ENCODE data around the gene HECW1.
"Not testable (repeated sequence)": the region's sequence is repeated elsewhere in the genome, so short reads cannot be mapped to it uniquely, and the experiment has no call there.

HECW1 gene

DNA sequence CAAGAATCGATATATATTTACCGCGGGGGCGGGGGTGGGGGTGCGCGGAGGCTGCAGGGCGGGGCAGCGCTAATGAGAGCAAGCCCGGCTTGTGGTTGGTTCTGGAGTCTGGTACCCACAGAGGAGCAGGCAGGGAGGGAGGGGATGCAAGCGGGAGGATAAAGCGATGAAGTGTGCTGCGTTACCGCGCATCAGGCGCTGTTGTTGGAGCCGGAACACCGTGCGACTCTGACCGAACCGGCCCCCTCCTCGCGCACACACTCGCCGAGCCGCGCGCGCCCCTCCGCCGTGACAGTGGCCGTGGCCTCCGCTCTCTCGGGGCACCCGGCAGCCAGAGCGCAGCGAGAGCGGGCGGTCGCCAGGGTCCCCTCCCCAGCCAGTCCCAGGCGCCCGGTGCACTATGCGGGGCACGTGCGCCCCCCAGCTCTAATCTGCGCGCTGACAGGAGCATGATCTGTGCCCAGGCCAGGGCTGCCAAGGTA, at the start of gene HECW1:
Gene HECW1, plus strand, starts transcription at position 189 of the 482 bp plus-strand sequence. CDS start 131,259 bp downstream, outside the sequence.
- DNase-seq = no peak

DNA sequence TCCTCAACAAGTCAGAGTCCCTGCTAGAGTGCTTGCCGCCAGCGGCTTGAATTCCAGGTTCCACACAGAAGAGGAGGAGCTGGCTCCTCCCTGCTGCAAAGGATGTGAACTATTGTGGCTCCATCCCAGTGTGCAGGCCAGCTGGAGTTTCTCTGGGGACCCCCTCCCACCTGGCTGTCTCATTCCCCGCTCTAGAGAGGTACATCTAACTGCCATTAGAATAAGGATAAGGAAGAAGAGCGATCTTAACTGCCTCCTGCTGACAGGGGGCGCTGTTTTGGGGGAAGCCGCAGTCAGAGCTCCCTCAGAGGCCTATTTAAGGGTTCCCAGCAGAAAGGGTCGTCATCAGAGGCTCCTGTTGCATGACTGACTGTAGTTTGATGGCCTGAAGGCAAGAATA, 40.8 kb upstream of the HECW1 start:
- no peak for DNase-seq

DNA sequence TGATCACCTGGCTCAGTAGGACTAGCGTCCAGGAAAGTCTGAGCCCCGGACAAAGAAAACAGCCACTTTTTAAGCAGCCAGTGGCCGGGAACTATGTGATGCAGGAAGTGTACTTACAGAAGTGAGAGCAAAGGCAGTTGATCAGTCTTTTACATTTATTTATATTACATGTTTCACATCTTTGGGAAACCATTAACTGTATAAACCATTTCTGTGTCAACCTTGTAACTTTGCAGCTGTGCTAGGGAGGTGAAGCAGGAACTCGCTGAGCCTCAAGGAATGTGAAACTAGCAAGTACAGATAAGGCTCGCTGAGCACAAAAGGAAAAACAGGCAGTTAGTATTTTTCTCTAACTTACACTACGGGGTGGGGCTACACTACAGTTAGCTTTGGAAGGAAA, 39.9 kb upstream of the HECW1 start:
- no peak for DNase-seq

DNA sequence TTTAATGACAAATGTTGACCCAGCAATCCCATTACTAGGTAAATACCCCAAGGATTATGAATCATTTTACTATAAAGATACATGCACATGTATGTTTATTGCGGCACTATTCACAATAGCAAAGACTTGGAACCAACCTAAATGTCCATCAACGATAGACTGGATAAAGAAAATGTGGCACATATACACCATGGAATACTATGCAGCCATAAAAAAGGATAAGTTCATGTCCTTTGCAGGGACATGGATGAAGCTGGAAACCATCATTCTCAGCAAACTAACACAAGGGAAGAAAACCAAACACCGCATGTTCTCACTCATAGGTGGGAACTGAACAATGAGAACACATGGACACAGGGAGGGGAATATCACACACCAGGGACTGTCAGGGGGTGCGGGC, 38.6 kb upstream of the HECW1 start:
- DNase-seq = not testable (repeated sequence)

DNA sequence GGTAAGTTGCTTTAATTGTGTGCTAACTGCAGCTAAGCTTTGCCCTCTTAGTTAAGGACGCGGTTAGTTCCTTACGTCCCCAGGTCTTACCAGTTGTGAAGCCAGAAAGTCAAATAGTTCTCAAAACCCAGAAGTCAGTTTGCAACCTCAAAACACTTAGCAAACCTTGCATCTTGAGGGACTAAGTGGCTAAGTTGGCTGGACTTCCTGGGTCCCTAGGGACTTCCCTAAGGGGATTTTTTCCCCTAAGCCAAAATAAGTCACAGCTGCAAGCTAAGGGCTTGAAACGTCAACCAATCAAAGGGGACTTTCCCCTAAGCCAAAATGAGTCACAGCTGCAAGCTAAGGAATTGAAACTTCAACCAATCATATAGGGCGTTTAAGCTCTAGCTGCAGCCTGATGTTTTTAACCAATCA, 36.2 kb upstream of the HECW1 start:
- DNase-seq = no peak

DNA sequence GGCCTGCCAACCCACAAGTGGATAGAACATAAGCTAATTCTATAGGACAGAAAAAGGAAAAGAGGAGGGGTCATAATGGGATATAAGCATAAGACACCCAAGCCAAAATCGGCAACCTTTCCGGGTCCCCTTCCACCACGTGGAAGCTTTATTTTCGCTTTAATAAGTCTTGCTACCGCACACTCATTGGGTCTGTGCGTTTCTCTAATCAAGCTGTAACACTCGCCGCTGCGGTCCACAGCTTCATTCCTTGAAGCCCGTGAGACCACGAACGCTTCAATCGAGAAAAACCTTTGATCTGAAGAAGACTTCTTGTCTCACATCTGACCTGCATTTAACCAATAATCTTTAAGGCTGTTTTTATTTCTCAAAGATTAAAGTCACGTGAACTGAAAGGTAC, 35.8 kb upstream of the HECW1 start:
- DNase-seq = no peak

DNA sequence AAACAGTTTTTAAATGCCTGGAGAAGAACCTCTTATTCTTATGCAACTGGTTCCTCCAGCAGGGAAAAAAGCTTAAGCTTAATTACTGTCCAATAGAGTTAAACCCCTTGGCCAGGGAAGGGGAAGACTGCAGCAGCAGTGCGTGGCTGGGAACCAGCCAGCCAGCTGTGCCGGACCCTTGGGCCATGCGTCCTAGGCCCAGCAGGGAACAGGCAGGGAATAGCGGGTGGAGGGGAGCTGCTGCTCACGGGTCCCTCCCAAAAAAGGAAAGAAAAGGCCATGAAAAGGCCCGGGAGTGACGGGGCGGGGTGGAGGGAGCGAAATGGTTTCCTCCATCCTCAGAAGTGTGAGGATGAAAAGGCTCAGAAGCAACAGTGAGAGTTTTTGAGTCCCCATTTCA, 35.2 kb upstream of the HECW1 start:
- DNase-seq = no peak

DNA sequence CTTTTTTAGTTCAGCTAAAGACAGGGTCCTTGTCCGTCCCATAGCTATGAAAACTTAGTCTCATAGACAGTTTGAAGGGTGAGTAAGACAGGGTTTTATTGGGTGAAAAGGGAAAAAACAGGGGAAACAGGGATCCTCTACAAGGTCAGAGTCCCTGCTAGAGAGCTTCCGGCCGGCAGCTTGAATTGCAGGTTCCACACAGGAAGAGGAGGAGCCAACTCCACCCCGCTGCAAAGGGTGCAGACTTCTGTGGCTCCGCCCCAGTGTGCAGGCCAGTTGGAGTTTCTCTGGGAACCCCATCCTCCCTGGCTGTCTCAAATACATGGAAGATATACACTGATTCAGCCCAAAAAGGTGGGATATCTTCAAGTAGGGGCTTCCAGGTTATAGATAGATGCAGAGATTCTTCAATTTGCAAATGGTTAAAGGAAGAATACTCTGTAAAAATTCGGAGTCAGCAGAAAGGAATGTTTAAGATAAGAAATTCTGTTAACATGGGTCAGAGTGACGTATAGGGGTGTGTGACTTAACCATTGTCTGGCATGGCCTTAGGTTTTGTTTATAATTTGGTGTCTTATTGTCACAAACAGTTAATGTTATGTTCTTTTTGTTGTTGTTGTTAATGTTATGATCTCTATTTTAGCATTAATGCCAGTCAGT, 34.6 kb upstream of the HECW1 start:
- DNase-seq = no peak

DNA sequence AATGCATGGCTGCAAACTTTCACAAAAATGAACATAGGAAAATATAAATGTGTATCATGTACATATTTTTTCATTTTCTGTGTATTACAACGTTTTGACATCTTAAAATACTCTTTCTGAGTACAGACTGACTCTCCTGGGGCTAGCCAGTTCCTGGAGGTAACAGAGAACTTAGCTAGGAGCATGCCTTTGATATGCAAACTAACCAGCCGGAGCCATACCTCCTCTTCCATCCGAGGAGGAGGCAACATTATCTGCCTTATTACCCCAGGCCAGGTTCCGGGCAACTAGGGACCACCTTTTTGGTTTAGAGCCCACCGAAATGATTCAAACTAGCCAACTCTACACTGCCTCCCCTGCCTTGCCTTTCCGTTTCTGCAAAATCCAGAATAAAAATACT, 33.7 kb upstream of the HECW1 start:
- DNase-seq = no peak

DNA sequence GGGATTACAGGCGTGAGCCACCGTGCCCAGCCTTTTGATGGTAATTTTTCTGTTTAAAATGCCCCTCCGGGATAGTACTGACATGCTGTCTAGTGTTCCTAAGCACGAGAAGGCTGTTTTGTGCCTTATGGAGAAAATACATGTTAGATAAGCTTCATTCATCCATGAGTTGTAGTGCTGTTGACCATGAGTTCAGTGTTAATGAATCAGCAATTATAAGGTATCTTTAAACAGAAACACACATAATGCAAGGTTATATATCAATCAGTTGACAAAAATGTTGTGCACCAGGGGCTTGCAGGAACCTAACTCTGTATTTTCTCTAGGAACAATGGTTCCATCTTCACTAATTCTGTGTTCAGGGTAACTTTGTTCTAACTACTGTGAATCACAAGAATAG, 30.8 kb upstream of the HECW1 start:
- no peak for DNase-seq

DNA sequence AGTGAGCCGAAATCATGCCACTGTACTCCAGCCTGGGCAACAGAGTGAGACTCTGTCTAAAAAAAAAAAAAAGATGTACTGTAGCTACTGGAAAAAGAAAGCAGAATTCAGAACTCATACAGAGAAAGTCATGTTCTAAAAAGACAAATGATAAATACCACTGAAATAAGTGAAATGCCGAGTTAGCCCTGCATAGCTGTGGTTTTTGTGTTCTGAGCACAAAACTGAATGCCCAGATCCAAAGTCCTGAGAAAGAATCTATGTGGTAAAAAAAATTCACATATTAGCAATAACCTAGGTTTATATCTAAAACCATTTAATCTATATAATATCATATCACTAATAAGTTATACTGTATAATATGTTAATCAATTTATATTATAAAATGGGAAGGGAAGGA, 29.3 kb upstream of the HECW1 start:
- no peak for DNase-seq

DNA sequence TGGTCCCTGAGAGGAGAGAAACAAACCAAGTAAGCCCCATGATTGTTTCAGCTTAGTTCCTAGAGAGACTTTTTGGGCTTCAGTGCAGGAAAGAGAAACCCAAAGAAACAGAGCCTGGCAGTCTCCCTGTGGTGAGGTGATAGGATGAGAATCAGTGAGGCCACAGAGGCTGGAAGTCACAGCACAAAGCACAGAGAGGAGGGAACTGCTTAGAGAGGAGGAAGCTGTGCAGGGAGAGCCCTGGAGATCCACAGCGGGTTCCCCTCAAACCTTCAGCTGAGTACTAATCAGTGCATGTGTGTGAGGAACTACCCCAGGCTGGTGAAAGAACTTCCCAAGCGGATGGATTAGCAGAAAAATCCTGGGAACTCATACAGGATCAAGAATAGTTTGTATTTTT, 27.4 kb upstream of the HECW1 start:
- DNase-seq = no peak

DNA sequence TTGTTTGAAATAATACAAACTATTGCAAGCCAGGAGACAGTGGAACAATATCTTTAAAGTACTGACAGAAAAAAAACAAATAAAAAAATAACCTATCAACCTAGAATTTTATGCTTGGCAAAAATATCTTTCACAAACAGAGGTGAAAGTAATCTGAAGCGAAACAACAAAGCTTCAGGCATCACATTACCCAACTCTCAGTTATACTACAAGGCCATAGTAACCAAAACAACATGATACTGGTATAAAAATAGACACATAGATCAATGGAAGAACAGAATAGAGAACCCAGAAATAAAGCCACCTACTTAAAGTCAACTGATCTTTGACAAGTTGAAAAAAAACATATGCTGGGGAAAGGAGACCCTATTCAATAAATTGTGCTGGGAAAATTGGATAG, 26.5 kb upstream of the HECW1 start:
- DNase-seq = no peak

DNA sequence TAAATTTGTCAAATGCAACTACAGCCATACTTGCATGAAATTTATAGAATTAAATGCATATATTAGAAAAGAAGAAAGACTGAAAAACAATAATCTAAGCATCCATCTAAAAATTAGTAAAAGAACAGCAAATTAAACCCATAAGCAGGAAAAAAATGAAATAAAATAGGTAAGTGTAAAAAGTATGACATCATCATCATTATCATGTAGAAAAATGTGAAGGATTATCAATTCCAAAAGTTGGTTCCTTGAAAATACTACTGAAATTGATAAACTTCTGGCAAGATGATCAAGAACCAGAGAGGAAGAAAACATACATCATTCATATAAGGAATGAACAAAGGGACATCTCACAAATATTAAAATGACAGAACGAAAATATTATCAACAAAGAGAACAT, 19.6 kb upstream of the HECW1 start:
- no peak for DNase-seq

DNA sequence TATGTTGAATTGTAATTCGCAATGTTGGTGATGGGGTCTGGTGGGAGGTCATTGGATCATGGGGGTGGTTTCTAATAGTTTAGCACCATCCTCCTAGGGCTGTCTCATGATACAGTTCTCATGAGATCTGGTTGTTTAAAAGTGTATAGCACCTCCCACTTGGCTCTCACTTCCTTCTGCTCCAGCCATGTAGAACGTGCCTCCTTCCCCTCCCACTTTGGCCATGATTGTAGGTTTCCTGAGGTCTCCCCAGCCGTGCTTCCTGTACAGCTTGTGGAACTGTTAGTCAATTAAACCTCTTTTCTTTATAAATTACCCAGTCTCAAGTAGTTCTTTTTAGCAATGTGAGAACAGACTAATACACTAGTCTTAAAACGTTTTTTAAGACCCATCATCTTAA, 15.6 kb upstream of the HECW1 start:
- DNase-seq = no peak

DNA sequence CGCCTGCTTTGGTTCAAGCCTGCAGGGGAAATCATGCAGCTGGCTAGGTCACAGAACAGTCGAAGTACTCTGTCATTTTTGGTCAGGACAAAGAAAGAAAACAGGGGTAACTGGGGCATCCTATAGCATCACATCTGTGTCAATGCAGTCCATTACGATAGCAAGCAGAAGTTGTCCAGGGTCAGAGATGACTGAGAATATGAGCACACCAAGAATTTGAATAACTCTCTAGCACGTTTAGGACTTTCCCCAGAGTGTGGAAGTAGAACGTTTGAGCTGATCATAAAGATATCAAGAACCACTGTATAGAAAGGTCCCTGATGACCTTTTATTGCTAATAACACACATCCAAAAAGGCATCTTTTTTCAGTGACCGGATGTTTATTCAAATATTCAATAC, 12.7 kb upstream of the HECW1 start:
- no peak for DNase-seq

DNA sequence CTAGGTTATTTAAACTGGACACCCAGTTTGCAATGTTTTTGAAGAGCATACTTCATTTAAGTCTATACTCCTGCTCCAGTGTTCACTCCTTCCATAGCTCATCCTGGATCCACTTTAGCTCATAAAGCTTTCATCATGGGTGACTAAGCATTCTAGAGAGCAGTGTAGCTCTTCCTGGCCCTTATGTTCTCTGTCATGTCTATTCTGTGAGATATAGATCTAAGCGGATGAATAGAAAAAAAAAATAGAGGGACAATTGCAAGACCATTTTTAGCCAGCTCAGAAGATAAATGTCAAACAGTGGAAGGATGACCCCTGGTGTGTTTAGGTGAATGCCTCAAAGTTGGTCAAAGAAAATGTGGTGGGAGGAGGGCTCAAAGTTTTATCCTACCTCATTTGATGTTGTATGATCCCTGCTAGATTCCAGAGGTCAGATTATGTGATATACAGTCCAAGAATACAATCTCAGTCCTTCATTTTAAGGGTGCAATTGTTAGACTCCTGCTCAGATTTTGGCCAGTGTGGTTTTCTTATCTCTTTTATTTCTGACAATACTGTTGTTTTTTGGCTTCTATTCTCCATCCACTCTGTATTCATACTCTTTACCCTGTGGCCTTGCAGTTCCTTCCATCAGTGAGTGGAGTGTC, 7.5 kb upstream of the HECW1 start:
- DNase-seq = no peak

DNA sequence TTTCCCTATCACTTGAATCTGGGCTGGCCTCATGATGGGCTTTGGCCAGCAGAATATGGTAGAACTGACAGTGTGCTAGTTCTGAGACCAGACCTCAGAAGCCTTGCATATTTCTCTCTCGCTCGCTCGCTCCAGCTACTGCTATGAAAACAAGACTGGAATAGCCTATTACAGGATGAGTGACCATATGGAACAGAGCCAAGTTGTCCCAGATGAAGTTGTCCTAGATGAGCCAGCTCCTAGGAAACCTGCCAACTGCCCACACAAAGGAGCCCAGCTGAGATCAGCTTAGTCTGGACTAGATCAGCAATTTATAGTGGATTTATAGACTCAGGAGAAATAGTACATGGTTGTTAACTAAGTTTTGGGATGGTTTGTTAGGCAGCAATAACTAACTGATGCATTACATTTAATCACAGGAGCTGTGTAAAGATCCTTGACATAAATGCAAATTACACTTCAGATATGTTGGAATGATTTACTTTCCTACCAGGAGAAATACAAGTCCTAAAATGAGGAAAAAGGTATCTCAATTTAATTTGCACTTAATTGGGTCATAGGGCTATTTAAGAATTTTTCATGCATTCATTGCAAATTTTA, 6.8 kb upstream of the HECW1 start:
- DNase-seq = no peak

DNA sequence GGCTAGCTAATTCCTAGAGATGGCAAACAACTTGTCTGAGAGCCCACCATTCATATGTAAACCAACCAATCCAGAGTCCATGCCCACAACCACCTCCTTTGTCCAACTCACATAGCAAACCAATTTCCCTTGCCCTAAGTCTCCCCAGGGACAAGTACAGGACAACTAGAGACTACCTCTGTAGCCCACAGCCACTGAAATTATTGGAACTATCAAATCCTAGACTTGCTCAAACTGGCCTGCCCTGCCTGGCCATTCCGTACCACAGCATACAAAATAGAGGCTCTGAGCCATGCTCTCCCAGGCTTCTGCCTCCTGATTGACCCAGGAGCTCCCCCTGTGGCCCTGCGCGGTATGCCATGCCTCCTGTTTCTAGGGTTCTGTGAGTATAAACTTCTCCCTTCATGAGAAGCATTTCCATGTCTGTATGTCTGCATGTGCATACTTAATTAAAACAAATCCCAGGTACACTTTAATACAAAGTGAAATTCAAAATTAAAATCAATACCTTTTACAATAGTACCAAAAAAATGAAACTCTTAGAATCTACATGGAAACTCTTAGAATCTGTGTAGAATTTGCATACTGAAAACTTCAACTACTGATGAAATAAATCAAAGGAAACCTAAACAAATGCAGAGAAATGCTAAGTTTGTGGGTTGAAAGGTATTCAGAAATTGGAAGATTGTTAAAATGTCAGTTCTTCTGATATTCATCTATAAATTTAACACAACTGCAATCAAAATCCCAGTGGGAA, 4.0 kb upstream of the HECW1 start:
- DNase-seq = peak; percentile 16

DNA sequence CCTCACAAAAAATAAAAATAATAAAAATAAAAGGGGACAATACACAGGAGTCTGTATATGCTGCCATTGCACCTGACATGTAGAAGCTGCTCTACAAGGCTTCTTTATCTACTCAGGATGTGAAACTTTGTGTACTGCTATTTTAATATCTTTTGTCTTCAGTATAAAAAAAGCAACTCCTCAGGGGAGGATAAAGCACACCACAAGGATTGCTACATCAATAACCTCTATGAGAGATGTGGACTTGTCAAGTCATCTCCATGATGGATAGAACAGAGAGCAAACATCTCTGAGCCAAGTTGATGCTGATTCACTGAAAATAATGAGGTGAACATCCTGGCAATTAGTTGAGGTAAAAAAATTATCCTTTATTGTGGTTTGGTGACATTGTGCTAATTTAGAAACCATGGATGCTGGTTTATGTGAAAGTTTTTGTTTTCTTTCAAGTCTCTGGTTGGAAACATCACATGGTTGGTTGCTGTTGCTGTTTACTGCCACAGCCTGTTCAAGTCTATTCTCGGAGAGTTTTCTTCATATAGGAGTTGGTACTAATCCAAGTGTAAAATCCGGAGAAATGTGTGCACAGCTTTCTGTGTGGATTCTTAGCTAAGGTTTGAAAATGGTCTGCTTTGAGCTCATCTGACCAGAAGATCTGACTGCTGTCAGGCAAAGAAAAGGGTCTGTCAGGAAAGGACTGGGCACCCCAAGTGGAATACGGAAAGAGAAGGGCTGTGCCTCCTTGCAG, 1.5 kb upstream of the HECW1 start:
- no peak for DNase-seq

DNA sequence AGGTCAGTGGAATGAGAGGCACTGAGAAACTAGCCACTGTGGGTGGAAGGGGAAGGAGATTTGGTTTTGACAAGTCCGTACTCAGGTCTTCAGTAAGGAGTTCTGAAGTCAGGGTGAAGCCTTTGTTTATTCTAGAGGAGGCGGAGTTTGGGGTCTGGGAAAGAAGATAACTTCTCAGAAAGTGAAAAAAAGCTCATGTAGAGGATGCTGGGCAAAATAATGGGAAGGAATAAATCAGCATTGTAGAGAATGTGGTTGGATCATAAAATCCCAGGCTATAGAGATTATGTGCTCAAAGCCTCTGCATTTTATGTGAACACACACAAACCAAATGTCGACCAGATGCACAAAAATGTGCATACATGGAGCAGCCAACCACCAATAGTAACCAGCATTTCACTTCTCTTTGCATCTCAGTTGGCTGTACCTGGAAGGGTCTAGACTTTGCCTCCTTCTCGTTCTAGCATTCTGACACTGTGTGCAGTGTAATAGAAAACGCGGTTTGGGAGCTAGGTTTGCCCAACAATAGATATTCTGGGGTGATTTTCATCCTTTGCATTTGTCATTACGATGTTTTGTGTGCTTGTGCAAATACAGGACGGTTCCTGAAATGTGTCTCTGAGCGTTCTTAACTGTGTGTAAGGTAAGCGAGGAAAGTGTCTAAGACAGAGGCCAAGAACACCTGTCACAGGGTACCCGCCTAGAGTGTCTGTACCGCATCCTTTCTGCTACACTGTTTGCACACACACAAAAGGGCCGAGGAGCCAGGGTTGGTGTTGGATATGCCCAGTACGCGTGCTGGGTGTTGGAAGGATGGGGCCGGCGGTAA, 603 bp upstream of the HECW1 start:
- DNase-seq = no peak
